RWPE2 (cell line): Measurements from ENCODE around the gene CUBN.

Experiments used
- ATAC-seq: fragments of 200-7000 bp; cut with Tn5 transposase; 3 replicates; pipeline ENCODE4 v1.9.1; 2021; ENCODE audit warnings: low read depth
- DNase-seq: peaks from one replicate; pipeline ENCODE4 v3.0.0-alpha.2; 2020; ENCODE audit warnings: low spot score
- H3K27ac ChIP-seq: fragments of 450-650 bp; 2 replicates; pipeline ENCODE4 v1.5.1; 2017; ENCODE audit warnings: mild to moderate bottlenecking; ENCODE audit not compliant: poor library complexity, severe bottlenecking
- H3K27me3 ChIP-seq: fragments of 250-450 bp; sonication (Bioruptor Pico); 2 replicates; pipeline ENCODE4 v1.5.1; 2021; ENCODE audit warnings: mild to moderate bottlenecking, moderate library complexity; ENCODE audit not compliant: insufficient read depth, poor library complexity, severe bottlenecking
- H3K36me3 ChIP-seq: fragments of 250-450 bp; sonication (Bioruptor Pico); 2 replicates; pipeline ENCODE4 v1.5.1; 2020; ENCODE audit warnings: low read depth, mild to moderate bottlenecking, moderate library complexity
- H3K4me1 ChIP-seq: fragments of 250-450 bp; sonication (Bioruptor Pico); 2 replicates; pipeline ENCODE4 v1.5.1; 2021; ENCODE audit warnings: mild to moderate bottlenecking, moderate library complexity; ENCODE audit not compliant: insufficient read depth, poor library complexity, severe bottlenecking
- H3K4me3 ChIP-seq: fragments of 250-450 bp; sonication (Bioruptor Pico); 2 replicates; pipeline ENCODE4 v1.5.1; 2021; ENCODE audit warnings: mild to moderate bottlenecking, moderate library complexity; ENCODE audit not compliant: severe bottlenecking
- H3K9me3 ChIP-seq: fragments of 250-450 bp; sonication (Bioruptor Pico); 2 replicates; pipeline ENCODE4 v1.5.1; 2021; ENCODE audit warnings: mild to moderate bottlenecking, moderate library complexity; ENCODE audit not compliant: severe bottlenecking
- CTCF ChIP-seq: fragments of 450-650 bp; IDR thresholded peaks from one replicate; pipeline ENCODE4 v1.5.1; 2017; ENCODE audit warnings: mild to moderate bottlenecking, moderate library complexity; ENCODE audit not compliant: poor library complexity, severe bottlenecking

The CUBN gene

GRCh38 chr10:16954280-16955030 lies 175.2 kb downstream of the CUBN start:
- peaks cover 7% of the 10 kb centered on the region for H3K4me1 ChIP-seq
- DNase-seq = no peak
- H3K27me3 ChIP-seq = no peaks in the 10 kb centered on the region
- TF ChIP-seq CTCF = no peak
- H3K4me3 ChIP-seq = no peak overlapping the region
- no peaks in the 10 kb centered on the region for H3K36me3 ChIP-seq
- no peaks in the 10 kb centered on the region for H3K9me3 ChIP-seq
- H3K27ac ChIP-seq = no peak overlapping the region
- no peak for ATAC-seq

GRCh38 chr10:16953270-16953669 lies 176.3 kb downstream of the CUBN start:
- H3K4me3 ChIP-seq = no peak overlapping the region
- H3K36me3 ChIP-seq = no peaks in the 10 kb centered on the region
- H3K27ac ChIP-seq = no peak overlapping the region
- ATAC-seq = peak; percentile 25; the same call in 1 of the 3 replicates
- no peaks in the 10 kb centered on the region for H3K27me3 ChIP-seq
- TF ChIP-seq CTCF = no peak
- no peaks in the 10 kb centered on the region for H3K9me3 ChIP-seq
- DNase-seq = no peak
- H3K4me1 ChIP-seq = peaks cover 7% of the 10 kb centered on the region

- ATAC-seq (no peak), DNase-seq (no peak)
- Histone ChIP-seq H3K27me3 (no peaks in the 10 kb centered on the region), H3K36me3 (no peaks in the 10 kb centered on the region), H3K9me3 (no peaks in the 10 kb centered on the region), H3K4me1 (peaks cover 7% of the 10 kb centered on the region), H3K27ac (no peak overlapping the region), H3K4me3 (no peak overlapping the region)
- TF ChIP-seq CTCF = no peak
Measured at GRCh38 chr10:16952610-16953009, 177.0 kb downstream of the CUBN start.

GRCh38 chr10:16952080-16952479 lies 177.5 kb downstream of the CUBN start:
- ATAC-seq (no peak), DNase-seq (no peak)
- Histone ChIP-seq H3K27ac (no peak overlapping the region), H3K4me1 (peaks cover 7% of the 10 kb centered on the region), H3K4me3 (no peak overlapping the region), H3K27me3 (no peaks in the 10 kb centered on the region), H3K9me3 (no peaks in the 10 kb centered on the region), H3K36me3 (no peaks in the 10 kb centered on the region)
- TF ChIP-seq CTCF = no peak
